Neural progenitor cell (in vitro differentiated cells): Measurements from ENCODE around the gene STX1B.

ENCODE experiments used
- EZH2 ChIP-seq: fragments of 200-600 bp; sonication (generic); IDR thresholded peaks from 2 replicates; pipeline ENCODE4 v1.6.1; 2017; ENCODE audit warnings: antibody characterized with exemption, mild to moderate bottlenecking, moderate library complexity
- EZH2phosphoT487 ChIP-seq: fragments of 200-600 bp; sonication (generic); IDR thresholded peaks from 2 replicates; pipeline ENCODE4 v1.6.1; 2017; ENCODE audit warnings: antibody characterized with exemption
- TF ChIP-seq, protein P1 (sequence below): fragments of 200-600 bp; sonication (generic); IDR thresholded peaks from 2 replicates; pipeline ENCODE4 v1.5.1; 2017; ENCODE audit warnings: antibody characterized with exemption, mild to moderate bottlenecking

GRCh38 chr16:31031276-31031675, 20.8 kb upstream of the STX1B start:
- TF ChIP-seq, protein P1, sequence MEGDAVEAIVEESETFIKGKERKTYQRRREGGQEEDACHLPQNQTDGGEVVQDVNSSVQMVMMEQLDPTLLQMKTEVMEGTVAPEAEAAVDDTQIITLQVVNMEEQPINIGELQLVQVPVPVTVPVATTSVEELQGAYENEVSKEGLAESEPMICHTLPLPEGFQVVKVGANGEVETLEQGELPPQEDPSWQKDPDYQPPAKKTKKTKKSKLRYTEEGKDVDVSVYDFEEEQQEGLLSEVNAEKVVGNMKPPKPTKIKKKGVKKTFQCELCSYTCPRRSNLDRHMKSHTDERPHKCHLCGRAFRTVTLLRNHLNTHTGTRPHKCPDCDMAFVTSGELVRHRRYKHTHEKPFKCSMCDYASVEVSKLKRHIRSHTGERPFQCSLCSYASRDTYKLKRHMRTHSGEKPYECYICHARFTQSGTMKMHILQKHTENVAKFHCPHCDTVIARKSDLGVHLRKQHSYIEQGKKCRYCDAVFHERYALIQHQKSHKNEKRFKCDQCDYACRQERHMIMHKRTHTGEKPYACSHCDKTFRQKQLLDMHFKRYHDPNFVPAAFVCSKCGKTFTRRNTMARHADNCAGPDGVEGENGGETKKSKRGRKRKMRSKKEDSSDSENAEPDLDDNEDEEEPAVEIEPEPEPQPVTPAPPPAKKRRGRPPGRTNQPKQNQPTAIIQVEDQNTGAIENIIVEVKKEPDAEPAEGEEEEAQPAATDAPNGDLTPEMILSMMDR = no peak
- no peak for TF ChIP-seq EZH2phosphoT487
- TF ChIP-seq EZH2 = no peak
